Liver (tissue), 9 donors: Measurements from ENCODE around the gene HPD. TPM values are rescaled to one million over a fixed set of nuclear protein-coding genes. Genes with fewer than 3 reads are reported as not detected.

Source experiments
- DNase-seq: peaks from one replicate; pipeline ENCODE4 v3.0.0-alpha.2; 2017; ENCODE audit warnings: low spot score
- H3K27ac ChIP-seq, 2 donors: one replicate each; pipeline ENCODE4 v1.7.0; 2013; ENCODE audit warnings: inconsistent platforms in 2 of 2, low read length in 2 of 2, control low read depth in 1 of 2, low read depth in 1 of 2, mild to moderate bottlenecking in 1 of 2
- H3K27me3 ChIP-seq, 4 donors: one replicate each; pipeline versions ENCODE4 v1.6.1 to v1.7.0; 2013; ENCODE audit warnings: low read length in 3 of 4, inconsistent platforms in 1 of 4, mild to moderate bottlenecking in 1 of 4, moderate library complexity in 1 of 4; ENCODE audit not compliant: control insufficient read depth in 4 of 4, insufficient read depth in 4 of 4
- H3K36me3 ChIP-seq, 4 donors: one replicate each; pipeline versions ENCODE4 v1.6.1 to v1.7.0; 2013; ENCODE audit warnings: low read length in 3 of 4, mild to moderate bottlenecking in 3 of 4, low read depth in 1 of 4, moderate library complexity in 1 of 4; ENCODE audit not compliant: control insufficient read depth in 4 of 4, insufficient read depth in 3 of 4
- H3K4me1 ChIP-seq, 4 donors: one replicate each; pipeline versions ENCODE4 v1.6.1 to v1.7.0; 2013; ENCODE audit warnings: low read length in 3 of 4, mild to moderate bottlenecking in 3 of 4, moderate library complexity in 1 of 4; ENCODE audit not compliant: control insufficient read depth in 4 of 4, insufficient read depth in 4 of 4
- H3K4me3 ChIP-seq, 3 donors: one replicate each; pipeline versions ENCODE4 v1.6.1 to v1.7.0; 2013; ENCODE audit warnings: low read length in 3 of 3, control low read depth in 1 of 3, low read depth in 1 of 3, mild to moderate bottlenecking in 1 of 3
- H3K9ac ChIP-seq, 2 donors: one replicate each; pipeline ENCODE4 v1.7.0; 2013; ENCODE audit warnings: low read length in 2 of 2, mild to moderate bottlenecking in 2 of 2, moderate library complexity in 2 of 2, control low read depth in 1 of 2, low read depth in 1 of 2
- H3K9me3 ChIP-seq, 4 donors: one replicate each; pipeline versions ENCODE4 v1.6.1 to v1.7.0; 2013; ENCODE audit warnings: low read length in 3 of 4; ENCODE audit not compliant: control insufficient read depth in 4 of 4
- EGR1 ChIP-seq, 2 donors: IDR thresholded peaks; 2 replicates each; pipeline ENCODE4 v1.6.1; 2016 to 2018; ENCODE audit warnings: antibody characterized with exemption in 2 of 2, low read depth in 2 of 2
- FOXA1 ChIP-seq: IDR thresholded peaks from 2 replicates; pipeline ENCODE4 v1.6.1; 2016; ENCODE audit warnings: antibody characterized with exemption
- FOXA2 ChIP-seq: IDR thresholded peaks from 2 replicates; pipeline ENCODE4 v1.6.1; 2016; ENCODE audit warnings: antibody characterized with exemption
- GABPA ChIP-seq, 2 donors: IDR thresholded peaks in 1 of 2; conservative IDR thresholded peaks in 1 of 2; 2 replicates each; pipeline ENCODE4 v1.6.1; 2016; ENCODE audit warnings: antibody characterized with exemption in 2 of 2, mild to moderate bottlenecking in 1 of 2, moderate library complexity in 1 of 2
- HNF4A ChIP-seq, 2 donors: conservative IDR thresholded peaks; 2 replicates each; pipeline ENCODE4 v1.6.1; 2016; ENCODE audit warnings: antibody characterized with exemption in 2 of 2, mild to moderate bottlenecking in 2 of 2
- HNF4G ChIP-seq: IDR thresholded peaks from 2 replicates; pipeline ENCODE4 v1.6.1; 2016; ENCODE audit warnings: antibody characterized with exemption
- JUND ChIP-seq, 2 donors: IDR thresholded peaks; 2 replicates each; pipeline ENCODE4 v1.6.1; 2016; ENCODE audit warnings: antibody characterized with exemption in 2 of 2
- MAX ChIP-seq: IDR thresholded peaks from 2 replicates; pipeline ENCODE4 v1.6.1; 2016; ENCODE audit warnings: antibody characterized with exemption
- NR2F2 ChIP-seq: IDR thresholded peaks from 2 replicates; pipeline ENCODE4 v1.6.1; 2016; ENCODE audit warnings: antibody characterized with exemption
- RAD21 ChIP-seq, 2 donors: IDR thresholded peaks; 2 replicates each; pipeline ENCODE4 v1.6.1; 2016; ENCODE audit warnings: antibody characterized with exemption in 2 of 2, mild to moderate bottlenecking in 2 of 2
- REST ChIP-seq: IDR thresholded peaks from 2 replicates; pipeline ENCODE4 v1.6.1; 2016; ENCODE audit warnings: antibody characterized with exemption, mild to moderate bottlenecking
- RXRA ChIP-seq, 2 donors: IDR thresholded peaks; 2 replicates each; pipeline ENCODE4 v1.6.1; 2017 to 2018; ENCODE audit warnings: antibody characterized with exemption in 2 of 2, mild to moderate bottlenecking in 1 of 2
- SP1 ChIP-seq: IDR thresholded peaks from 2 replicates; pipeline ENCODE4 v1.6.1; 2018; ENCODE audit warnings: antibody characterized with exemption, mild to moderate bottlenecking
- TAF1 ChIP-seq: conservative IDR thresholded peaks from 2 replicates; pipeline ENCODE4 v1.6.1; 2016; ENCODE audit warnings: antibody characterized with exemption, mild to moderate bottlenecking
- YY1 ChIP-seq: IDR thresholded peaks from 2 replicates; pipeline ENCODE4 v1.6.1; 2016; ENCODE audit warnings: antibody characterized with exemption, mild to moderate bottlenecking
- ZBTB33 ChIP-seq: IDR thresholded peaks from 2 replicates; pipeline ENCODE4 v1.6.1; 2016; ENCODE audit warnings: antibody characterized with exemption
- WGBS: extraction: QIAGEN DNeasy Blood & Tissue Kit; methylation state at CpG from one replicate; pipeline ENCODE4 v1.1.7; 2013; 5-methylcytosine and 5-hydroxymethylcytosine counted together
- polyA plus RNA-seq, 2 donors: library from polyadenylated mRNA; stranded (reverse) in 1 of 2; unstranded in 1 of 2; fragments of 200-250 nt in 1 of 2; fragments of >200 nt in 1 of 2; fragmentation: Nextera tagmentation in 1 of 2; extraction: Ambion mirVana in 1 of 2; gene quantifications; one replicate each; pipeline versions ENCODE4 v1.2.1 to v1.2.3, GENCODE V29; 2013 to 2015
- total RNA-seq, 2 donors: library from RNA; depleted of rRNA; stranded (reverse); fragments of >200 nt; gene quantifications; one replicate each; pipeline ENCODE4 v1.2.3, GENCODE V29; 2014
- donor health status: healthy.
- donor health status: healthy.
- donor health status: healthy.
- donor health status: healthy.
- donor health status: healthy.

Gene HPD
- total and polyA plus RNA-seq, 4 donors, result 31.3 to 812 (median 509) TPM

GRCh38 chr12:121858318-121858661 is 369 bp downstream of the HPD start:
- WGBS, result 37% methylated on average over 10 of the region's 10 CpGs
- Histone ChIP-seq H3K27me3 (no peaks in the 10 kb centered on the region), H3K27ac (peak overlapping the region; percentile 93 to 97), H3K4me1 (peaks cover 10 to 56% (median 30%) of the 10 kb centered on the region in 4 donors), H3K36me3 (peaks cover 6 to 14% (median 10%) of the 10 kb centered on the region in 4 donors), H3K4me3 (peak overlapping the region; percentile 61 to 66 (median 66)), H3K9me3 (no peaks in the 10 kb centered on the region), H3K9ac (peak overlapping the region; percentile 74 to 97)
- TF ChIP-seq RXRA (IDR thresholded peaks at IDR 0.05), result no peak
- TF ChIP-seq JUND (IDR thresholded peaks at IDR 0.05), result no peak
- TF ChIP-seq FOXA2, result no peak
- TF ChIP-seq ZBTB33, result no peak
- TF ChIP-seq SP1, result no peak
- no peak for TF ChIP-seq YY1
- TF ChIP-seq HNF4G, result no peak
- TF ChIP-seq NR2F2, result no peak
- no peak for TF ChIP-seq FOXA1
- no peak for TF ChIP-seq GABPA (IDR thresholded peaks at IDR 0.05 in 1 of 2, conservative IDR thresholded peaks at IDR 0.05 in 1 of 2)
- TF ChIP-seq REST, result no peak
- TF ChIP-seq TAF1, result no peak
- TF ChIP-seq MAX, result no peak
- no peak for TF ChIP-seq RAD21 (IDR thresholded peaks at IDR 0.05)
- no peak for DNase-seq

- Histone ChIP-seq H3K27me3 (no peaks in the 10 kb centered on the region), H3K9ac (peak overlapping the region; percentile 74 to 97), H3K9me3 (no peaks in the 10 kb centered on the region), H3K4me3 (peak overlapping the region; percentile 61 to 66 (median 66)), H3K27ac (peak overlapping the region; percentile 93 to 97), H3K4me1 (peaks cover 10 to 53% (median 30%) of the 10 kb centered on the region in 4 donors), H3K36me3 (peaks cover 6 to 15% (median 11%) of the 10 kb centered on the region in 4 donors)
- peak; percentile 66 for DNase-seq
- 37% methylated on average over 11 of the region's 11 CpGs for WGBS
- peak in 1 of 2 donors; percentile 11 for TF ChIP-seq EGR1 (IDR thresholded peaks at IDR 0.05; ENCODE audit: low read depth in 2 of 2)
- TF ChIP-seq JUND (IDR thresholded peaks at IDR 0.05), result no peak
- peak; percentile 81 for TF ChIP-seq REST
- no peak for TF ChIP-seq ZBTB33
- peak in 1 of 2 donors; percentile 44 for TF ChIP-seq RAD21 (IDR thresholded peaks at IDR 0.05)
- peak; percentile 79 for TF ChIP-seq SP1
- TF ChIP-seq TAF1, result peak; percentile 92
- TF ChIP-seq HNF4G, result peak; percentile 33
- TF ChIP-seq HNF4A (conservative IDR thresholded peaks at IDR 0.05), result peak; percentile 58 to 85
- TF ChIP-seq FOXA2, result no peak
- peak; percentile 28 for TF ChIP-seq MAX
Observed at GRCh38 chr12:121857322-121858246, 1.1 kb downstream of the HPD start.
